HCT116 (cell line): Measurements from ENCODE around the gene ZC3H13. TPM values are rescaled to one million over a fixed set of nuclear protein-coding genes. Genes with fewer than 3 reads are reported as not detected.

Experiments
- ATAC-seq: fragments of 200-7000 bp; cut with Tn5 transposase; 2 replicates; pipeline ENCODE4 v1.9.1; 2020; ENCODE audit warnings: mild to moderate bottlenecking, moderate library complexity
- BruUV-seq: library from RNA; stranded (reverse); fragments of 400-500 nt; replicated peaks from 2 replicates; lab custom pipeline; 2021; lab: Mats Ljungman, UMichigan
- CTCF ChIA-PET: fragments of 300-600 bp; sonication (Branson Sonifier 250); formaldehyde crosslinking; loops from one replicate; lab custom pipeline; 2021; ENCODE audit warnings: antibody characterized with exemption; lab: Charles Lee
- POLR2A ChIA-PET: fragments of 300-600, 350-600 bp; sonication (Branson Sonifier 250); formaldehyde crosslinking; loops from one replicate; lab custom pipeline; 2021; ENCODE audit warnings: antibody characterized with exemption; lab: Charles Lee
- RAD21 ChIA-PET, 2 experiments: fragments of 300-600 bp; sonication (Branson Sonifier 250); formaldehyde crosslinking; loops; one replicate each; lab custom pipeline; 2023; ENCODE audit warnings: low total read pairs in 2 of 2; ENCODE audit not compliant: uncharacterized antibody in 2 of 2, unreplicated experiment in 2 of 2, low non-redundant PET in 1 of 2; lab: Charles Lee
- DNase-seq: peaks from one replicate; pipeline ENCODE4 v3.0.0-alpha.2; 2010; ENCODE audit warnings: low read depth, low spot score
- H2AFZ ChIP-seq: fragments of 200-600 bp; shearing (Covaris generic), sonication (generic); 2 replicates; pipeline ENCODE4 v1.6.1; 2017; ENCODE audit warnings: low read depth, mixed run types, mixed read lengths, antibody characterized with exemption, low read length; ENCODE audit not compliant: poor library complexity, severe bottlenecking
- H3K27ac ChIP-seq: 2 replicates; pipeline ENCODE4 v1.5.1; 2012; ENCODE audit warnings: low read depth, low read length
- H3K27me3 ChIP-seq: fragments of 200-600 bp; sonication (generic); 2 replicates; pipeline ENCODE4 v1.6.1; 2016; ENCODE audit warnings: mixed run types, low read length, mixed read lengths; ENCODE audit not compliant: insufficient read depth
- H3K36me3 ChIP-seq, 2 experiments: fragments of 200-500 bp in 1 of 2; fragments of 200-600 bp in 1 of 2; sonication (Bioruptor generic) in 1 of 2; sonication (generic) in 1 of 2; 2 replicates each; pipeline versions ENCODE4 v1.5.1 to v1.6.1; 2014 to 2016; ENCODE audit warnings: low read length in 2 of 2, inconsistent platforms in 1 of 2, mixed read lengths in 1 of 2, mixed run types in 1 of 2; ENCODE audit not compliant: insufficient read depth in 2 of 2, control insufficient read depth in 1 of 2
- H3K4me1 ChIP-seq, 2 experiments: fragments of 200-600 bp in 1 of 2; sonication (generic) in 1 of 2; 2 replicates each; pipeline versions ENCODE4 v1.5.1 to v1.6.1; 2012 to 2017; ENCODE audit warnings: low read length in 2 of 2, inconsistent platforms in 1 of 2, mild to moderate bottlenecking in 1 of 2, mixed read lengths in 1 of 2, mixed run types in 1 of 2, moderate library complexity in 1 of 2; ENCODE audit not compliant: insufficient read depth in 2 of 2, control insufficient read depth in 1 of 2
- H3K4me2 ChIP-seq: fragments of 200-600 bp; sonication (generic); 2 replicates; pipeline ENCODE4 v1.6.1; 2017; ENCODE audit warnings: mixed run types, low read length, mixed read lengths
- H3K4me3 ChIP-seq, 2 experiments: fragments of 200-600 bp in 1 of 2; sonication (generic) in 1 of 2; replicated peaks in 1 of 2; 2 replicates each; pipeline ENCODE4 v1.5.1; 2011 to 2016; ENCODE audit warnings: low read length in 2 of 2, control low read depth in 1 of 2, low read depth in 1 of 2, mild to moderate bottlenecking in 1 of 2, mixed read lengths in 1 of 2, mixed run types in 1 of 2
- H3K79me2 ChIP-seq: fragments of 200-600 bp; sonication (generic); 2 replicates; pipeline ENCODE4 v1.6.1; 2017; ENCODE audit warnings: mild to moderate bottlenecking, mixed run types, low read length, moderate library complexity, mixed read lengths; ENCODE audit not compliant: insufficient read depth
- H3K9ac ChIP-seq: fragments of 200-600 bp; sonication (generic); 2 replicates; pipeline ENCODE4 v1.6.1; 2016; ENCODE audit warnings: low read length, mixed read lengths
- H3K9me2 ChIP-seq: fragments of 200-600 bp; sonication (generic), shearing (Covaris generic); 2 replicates; pipeline ENCODE4 v1.6.1; 2017; ENCODE audit warnings: mixed run types, mild to moderate bottlenecking, moderate library complexity; ENCODE audit not compliant: insufficient read depth
- H3K9me3 ChIP-seq, 2 experiments: fragments of 200-500 bp in 1 of 2; fragments of 200-600 bp in 1 of 2; sonication (Bioruptor generic) in 1 of 2; sonication (generic) in 1 of 2; 2 replicates each; pipeline ENCODE4 v1.6.1; 2014 to 2017; ENCODE audit warnings: low read length in 2 of 2, mixed read lengths in 2 of 2, inconsistent platforms in 1 of 2, low read depth in 1 of 2, mild to moderate bottlenecking in 1 of 2, mixed run types in 1 of 2, moderate library complexity in 1 of 2; ENCODE audit not compliant: control insufficient read depth in 1 of 2, insufficient read depth in 1 of 2
- H4K20me1 ChIP-seq: fragments of 200-600 bp; sonication (generic), shearing (Covaris generic); 2 replicates; pipeline ENCODE4 v1.6.1; 2017; ENCODE audit warnings: mixed run types, mild to moderate bottlenecking, moderate library complexity; ENCODE audit not compliant: insufficient read depth
- ATF3 ChIP-seq: IDR thresholded peaks from 2 replicates; pipeline ENCODE4 v1.6.1; 2012
- CBX3 ChIP-seq: IDR thresholded peaks from 2 replicates; pipeline ENCODE4 v1.6.1; 2012; ENCODE audit warnings: low read depth
- EGR1 ChIP-seq: IDR thresholded peaks from 2 replicates; pipeline ENCODE4 v1.6.1; 2012; ENCODE audit warnings: low read depth
- EZH2 ChIP-seq: fragments of 200-600 bp; sonication (generic); IDR thresholded peaks from 2 replicates; pipeline ENCODE4 v1.6.1; 2017; ENCODE audit warnings: antibody characterized with exemption, mixed run types
- FOSL1 ChIP-seq: IDR thresholded peaks from 2 replicates; pipeline ENCODE4 v1.6.1; 2012; ENCODE audit warnings: low read depth
- POLR2AphosphoS5 ChIP-seq: IDR thresholded peaks from 2 replicates; pipeline ENCODE4 v1.6.1; 2011; ENCODE audit warnings: mild to moderate bottlenecking, low read depth, low read length, moderate library complexity
- RAD21 ChIP-seq: IDR thresholded peaks from 2 replicates; pipeline ENCODE4 v1.6.1; 2012; ENCODE audit warnings: low read depth, mild to moderate bottlenecking
- SIN3A ChIP-seq: IDR thresholded peaks from 2 replicates; pipeline ENCODE4 v1.6.1; 2012; ENCODE audit warnings: low read depth
- SP1 ChIP-seq: IDR thresholded peaks from 2 replicates; pipeline ENCODE4 v1.6.1; 2012; ENCODE audit warnings: low read depth
- SRF ChIP-seq: IDR thresholded peaks from 2 replicates; pipeline ENCODE4 v1.6.1; 2012; ENCODE audit warnings: low read depth
- TCF7L2 ChIP-seq: IDR thresholded peaks from 2 replicates; pipeline ENCODE4 v1.7.0; 2011; ENCODE audit warnings: borderline replicate concordance, inconsistent platforms; ENCODE audit not compliant: insufficient read depth, insufficient read length; ENCODE audit errors: extremely low read depth
- YY1 ChIP-seq: IDR thresholded peaks from 2 replicates; pipeline ENCODE4 v1.6.1; 2011; ENCODE audit warnings: low read length, low read depth, moderate library complexity, mild to moderate bottlenecking; ENCODE audit not compliant: insufficient replicate concordance; ENCODE audit errors: extremely low read depth
- ZFX ChIP-seq: fragments of 450-650 bp; IDR thresholded peaks from 2 replicates; pipeline ENCODE4 v1.6.1; 2017
- intact Hi-C: fragments of 100-400 bp; cut with micrococcal nuclease; formaldehyde crosslinking; loops from 2 replicates; pipeline ENCODE4 v1.10.0; 2022
- total RNA-seq: library from RNA; stranded (reverse); gene quantifications from one replicate; pipeline ENCODE4 v1.2.1, GENCODE V29; 2021; ENCODE audit not compliant: unreplicated experiment
- TF ChIP-seq, protein P1 (sequence below): IDR thresholded peaks from 2 replicates; pipeline ENCODE4 v1.6.1; 2012; ENCODE audit warnings: low read depth
- TF ChIP-seq, protein P2 (sequence below): IDR thresholded peaks from 2 replicates; pipeline ENCODE4 v1.6.1; 2011; ENCODE audit warnings: mild to moderate bottlenecking, low read length, moderate library complexity; ENCODE audit not compliant: insufficient replicate concordance; ENCODE audit errors: extremely low read depth

The ZC3H13 gene
- total RNA-seq, 1 experiment from 2014 or later, result 37.9 TPM

GRCh38 chr13:45943120-45943519, 109.4 kb downstream of the ZC3H13 start:
- no peaks in the 10 kb centered on the region for H3K27me3 ChIP-seq
- no peak overlapping the region for H3K27ac ChIP-seq
- H3K9me3 ChIP-seq, result no peaks in the 10 kb centered on the region
- no peak overlapping the region for H3K4me3 ChIP-seq
- H3K9ac ChIP-seq, result no peak overlapping the region
- intact Hi-C loops, result no loop called here
- DNase-seq, result no peak
- no peaks in the 10 kb centered on the region for H3K4me1 ChIP-seq
- no peak overlapping the region for H2AFZ ChIP-seq
- POLR2A ChIA-PET, result no interaction called here
- no peak overlapping the region for H3K4me2 ChIP-seq
- BruUV-seq, result no TSS peak
- no peak for ATAC-seq
- no peak for TF ChIP-seq SRF
- no peak for TF ChIP-seq POLR2AphosphoS5
- TF ChIP-seq YY1, result no peak
- TF ChIP-seq TCF7L2, result no peak
- TF ChIP-seq RAD21, result no peak
- no peak for TF ChIP-seq EZH2
- TF ChIP-seq SP1, result no peak
- no peaks in the 10 kb centered on the region for H4K20me1 ChIP-seq
- CTCF ChIA-PET, result no interaction called here
- no peaks in the 10 kb centered on the region for H3K36me3 ChIP-seq
- RAD21 ChIA-PET, result no interaction called here
- no peaks in the 10 kb centered on the region for H3K79me2 ChIP-seq
- H3K9me2 ChIP-seq, result no peaks in the 10 kb centered on the region

DNA sequence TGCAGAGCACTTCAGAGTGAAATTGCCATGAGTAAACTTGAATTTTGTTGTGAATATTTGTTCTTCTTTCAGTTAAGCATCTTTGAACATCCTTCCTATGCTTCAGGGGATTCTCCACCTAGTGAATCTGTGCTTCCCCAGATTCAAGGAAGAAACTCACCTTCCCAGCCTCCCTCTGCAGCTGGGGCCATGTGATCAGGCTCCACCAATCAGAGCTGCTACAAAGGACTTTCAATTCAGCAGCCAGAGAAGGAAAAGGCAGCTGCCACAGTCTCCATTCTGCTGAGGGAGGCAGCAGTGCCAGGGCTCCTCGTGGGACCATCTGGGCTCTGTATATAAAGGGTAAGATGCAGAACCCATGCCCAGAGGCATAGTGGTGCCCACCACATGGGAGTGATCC, 111.3 kb downstream of the ZC3H13 start:
- no peaks in the 10 kb centered on the region for H3K4me1 ChIP-seq
- no peaks in the 10 kb centered on the region for H3K27me3 ChIP-seq
- ChIA-PET POLR2A (no interaction called here), CTCF (no interaction called here), RAD21 (no interaction called here)
- no peak for TF ChIP-seq SP1
- TF ChIP-seq ATF3, result no peak
- no peak for TF ChIP-seq SRF
- TF ChIP-seq SIN3A, result no peak
- TF ChIP-seq, protein P1, sequence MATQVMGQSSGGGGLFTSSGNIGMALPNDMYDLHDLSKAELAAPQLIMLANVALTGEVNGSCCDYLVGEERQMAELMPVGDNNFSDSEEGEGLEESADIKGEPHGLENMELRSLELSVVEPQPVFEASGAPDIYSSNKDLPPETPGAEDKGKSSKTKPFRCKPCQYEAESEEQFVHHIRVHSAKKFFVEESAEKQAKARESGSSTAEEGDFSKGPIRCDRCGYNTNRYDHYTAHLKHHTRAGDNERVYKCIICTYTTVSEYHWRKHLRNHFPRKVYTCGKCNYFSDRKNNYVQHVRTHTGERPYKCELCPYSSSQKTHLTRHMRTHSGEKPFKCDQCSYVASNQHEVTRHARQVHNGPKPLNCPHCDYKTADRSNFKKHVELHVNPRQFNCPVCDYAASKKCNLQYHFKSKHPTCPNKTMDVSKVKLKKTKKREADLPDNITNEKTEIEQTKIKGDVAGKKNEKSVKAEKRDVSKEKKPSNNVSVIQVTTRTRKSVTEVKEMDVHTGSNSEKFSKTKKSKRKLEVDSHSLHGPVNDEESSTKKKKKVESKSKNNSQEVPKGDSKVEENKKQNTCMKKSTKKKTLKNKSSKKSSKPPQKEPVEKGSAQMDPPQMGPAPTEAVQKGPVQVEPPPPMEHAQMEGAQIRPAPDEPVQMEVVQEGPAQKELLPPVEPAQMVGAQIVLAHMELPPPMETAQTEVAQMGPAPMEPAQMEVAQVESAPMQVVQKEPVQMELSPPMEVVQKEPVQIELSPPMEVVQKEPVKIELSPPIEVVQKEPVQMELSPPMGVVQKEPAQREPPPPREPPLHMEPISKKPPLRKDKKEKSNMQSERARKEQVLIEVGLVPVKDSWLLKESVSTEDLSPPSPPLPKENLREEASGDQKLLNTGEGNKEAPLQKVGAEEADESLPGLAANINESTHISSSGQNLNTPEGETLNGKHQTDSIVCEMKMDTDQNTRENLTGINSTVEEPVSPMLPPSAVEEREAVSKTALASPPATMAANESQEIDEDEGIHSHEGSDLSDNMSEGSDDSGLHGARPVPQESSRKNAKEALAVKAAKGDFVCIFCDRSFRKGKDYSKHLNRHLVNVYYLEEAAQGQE, result no peak
- TF ChIP-seq EZH2, result no peak
- no peak for TF ChIP-seq EGR1
- no peak for TF ChIP-seq ZFX
- no peak for TF ChIP-seq RAD21
- no peak for TF ChIP-seq YY1
- no peak for TF ChIP-seq FOSL1
- TF ChIP-seq CBX3, result no peak
- TF ChIP-seq, protein P2, sequence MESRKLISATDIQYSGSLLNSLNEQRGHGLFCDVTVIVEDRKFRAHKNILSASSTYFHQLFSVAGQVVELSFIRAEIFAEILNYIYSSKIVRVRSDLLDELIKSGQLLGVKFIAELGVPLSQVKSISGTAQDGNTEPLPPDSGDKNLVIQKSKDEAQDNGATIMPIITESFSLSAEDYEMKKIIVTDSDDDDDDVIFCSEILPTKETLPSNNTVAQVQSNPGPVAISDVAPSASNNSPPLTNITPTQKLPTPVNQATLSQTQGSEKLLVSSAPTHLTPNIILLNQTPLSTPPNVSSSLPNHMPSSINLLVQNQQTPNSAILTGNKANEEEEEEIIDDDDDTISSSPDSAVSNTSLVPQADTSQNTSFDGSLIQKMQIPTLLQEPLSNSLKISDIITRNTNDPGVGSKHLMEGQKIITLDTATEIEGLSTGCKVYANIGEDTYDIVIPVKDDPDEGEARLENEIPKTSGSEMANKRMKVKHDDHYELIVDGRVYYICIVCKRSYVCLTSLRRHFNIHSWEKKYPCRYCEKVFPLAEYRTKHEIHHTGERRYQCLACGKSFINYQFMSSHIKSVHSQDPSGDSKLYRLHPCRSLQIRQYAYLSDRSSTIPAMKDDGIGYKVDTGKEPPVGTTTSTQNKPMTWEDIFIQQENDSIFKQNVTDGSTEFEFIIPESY, result no peak
- no peak for TF ChIP-seq TCF7L2
- H3K36me3 ChIP-seq, result no peaks in the 10 kb centered on the region
- H4K20me1 ChIP-seq, result no peaks in the 10 kb centered on the region
- no peaks in the 10 kb centered on the region for H3K9me3 ChIP-seq
- DNase-seq (no peak), ATAC-seq (peak; percentile 25; the same call in 1 of the 2 replicates)
- H3K4me3 ChIP-seq, result no peak overlapping the region
- no peaks in the 10 kb centered on the region for H3K79me2 ChIP-seq
- intact Hi-C loops, result no loop called here
- no peak overlapping the region for H2AFZ ChIP-seq
- BruUV-seq, result no TSS peak
- no peak overlapping the region for H3K4me2 ChIP-seq
- H3K9me2 ChIP-seq, result no peaks in the 10 kb centered on the region
- H3K27ac ChIP-seq, result no peak overlapping the region
- H3K9ac ChIP-seq, result no peak overlapping the region
